Lower leg skin (tissue), 4 donors: ENCODE results near the gene PARL. TPM values are rescaled to one million over a fixed set of nuclear protein-coding genes. Genes with fewer than 3 reads are reported as not detected.

Source experiments
- DNase-seq, 2 donors: peaks; one replicate each; pipeline ENCODE4 v3.0.0-alpha.2; 2019; ENCODE audit warnings: low spot score in 2 of 2
- H3K4me3 ChIP-seq: fragments of 200-600 bp; sonication (generic); 2 replicates; pipeline ENCODE4 v1.5.1; 2017; ENCODE audit warnings: mild to moderate bottlenecking, low read depth; ENCODE audit not compliant: poor library complexity, severe bottlenecking
- CTCF ChIP-seq, 3 donors: fragments of 450-650 bp; IDR thresholded peaks; one replicate each; pipeline ENCODE4 v1.5.1; 2016; ENCODE audit warnings: antibody characterized with exemption in 3 of 3, mild to moderate bottlenecking in 3 of 3, moderate library complexity in 2 of 3
- POLR2A ChIP-seq, 2 donors: fragments of 450-650 bp; IDR thresholded peaks; one replicate each; pipeline ENCODE4 v1.6.1; 2016 to 2017; ENCODE audit warnings: antibody characterized with exemption in 2 of 2, mild to moderate bottlenecking in 1 of 2, moderate library complexity in 1 of 2
- WGBS, 2 donors: methylation state at CpG; one replicate each; pipeline ENCODE4 v1.1.5; 2018; 5-methylcytosine and 5-hydroxymethylcytosine counted together
- intact Hi-C: fragments of 100-400 bp; cut with DNase I; formaldehyde crosslinking; loops from one replicate; pipeline ENCODE4 v1.15.0; 2023; ENCODE audit warnings: low total_unique reads
- total RNA-seq, 4 donors: library from RNA; depleted of rRNA; stranded (reverse); fragments of >200 nt; gene quantifications; one replicate each; pipeline ENCODE4 v1.1.0, GENCODE V29; 2016

Gene PARL
- total RNA-seq, 4 donors from 2014 or later: 19.5 to 40.5 (median 22.3) TPM

GRCh38 chr3:183800243-183800863 lies 84.3 kb downstream of the PARL start:
- 85 to 87% methylated on average over 8 of the region's 8 CpGs for WGBS, 2 donors
- no peak overlapping the region for H3K4me3 ChIP-seq
- TF ChIP-seq POLR2A (IDR thresholded peaks at IDR 0.05): no peak
- no peak for TF ChIP-seq CTCF (IDR thresholded peaks at IDR 0.05)
- intact Hi-C loops: no loop called here
- DNase-seq: no peak

- H3K4me3 ChIP-seq: no peak overlapping the region
- intact Hi-C loops: no loop called here
- WGBS, 2 donors: 92 to 93% methylated on average over 5 of the region's 5 CpGs
- DNase-seq: no peak
- TF ChIP-seq CTCF (IDR thresholded peaks at IDR 0.05) (no peak), POLR2A (IDR thresholded peaks at IDR 0.05) (no peak)
Measured at GRCh38 chr3:183799461-183799860, 85.2 kb downstream of the PARL start.

- H3K4me3 ChIP-seq: no peak overlapping the region
- TF ChIP-seq POLR2A (IDR thresholded peaks at IDR 0.05) (no peak), CTCF (IDR thresholded peaks at IDR 0.05) (no peak)
- WGBS, 2 donors: 91 to 93% methylated on average over 9 of the region's 9 CpGs
- intact Hi-C loops: no loop called here
- DNase-seq: no peak
Measured at GRCh38 chr3:183797996-183798395, 86.7 kb downstream of the PARL start.

GRCh38 chr3:183796372-183796771 lies 88.3 kb downstream of the PARL start:
- no peak for DNase-seq
- H3K4me3 ChIP-seq: no peak overlapping the region
- TF ChIP-seq POLR2A (IDR thresholded peaks at IDR 0.05) (no peak), CTCF (IDR thresholded peaks at IDR 0.05) (no peak)
- WGBS, 2 donors: 88 to 97% methylated on average over 6 of the region's 6 CpGs
- intact Hi-C loops: no loop called here

GRCh38 chr3:183794452-183794851 lies 90.2 kb downstream of the PARL start:
- TF ChIP-seq CTCF (IDR thresholded peaks at IDR 0.05) (no peak), POLR2A (IDR thresholded peaks at IDR 0.05) (no peak)
- intact Hi-C loops: no loop called here
- DNase-seq: no peak
- 88% methylated on average over 4 of the region's 4 CpGs for WGBS, 2 donors
- no peak overlapping the region for H3K4me3 ChIP-seq

- TF ChIP-seq CTCF (IDR thresholded peaks at IDR 0.05) (no peak), POLR2A (IDR thresholded peaks at IDR 0.05) (no peak)
- H3K4me3 ChIP-seq: no peak overlapping the region
- 79 to 85% methylated on average over 6 of the region's 6 CpGs for WGBS, 2 donors
- intact Hi-C loops: no loop called here
- no peak for DNase-seq
Measured at GRCh38 chr3:183792976-183793375, 91.7 kb downstream of the PARL start.
